Ascending aorta (tissue), 2 donors: ENCODE data around the gene ACVR2B. TPM values are rescaled to one million over a fixed set of nuclear protein-coding genes. Genes with fewer than 3 reads are reported as not detected.

ENCODE experiments used
- DNase-seq, 2 donors: peaks; one replicate each; pipeline ENCODE4 v3.0.0-alpha.2; 2019; ENCODE audit warnings: low spot score in 2 of 2
- H3K27ac ChIP-seq, 2 donors: fragments of 200-600 bp; sonication (generic); one replicate each; pipeline ENCODE4 v1.5.1; 2016 to 2017; ENCODE audit warnings: mild to moderate bottlenecking in 1 of 2
- H3K27me3 ChIP-seq: fragments of 200-600 bp; sonication (generic); one replicate; pipeline ENCODE4 v1.5.1; 2017
- H3K36me3 ChIP-seq, 2 donors: fragments of 200-600 bp; sonication (generic); one replicate each; pipeline ENCODE4 v1.5.1; 2016
- H3K4me1 ChIP-seq, 2 donors: fragments of 200-600 bp; sonication (generic); one replicate each; pipeline ENCODE4 v1.5.1; 2016 to 2017; ENCODE audit warnings: mild to moderate bottlenecking in 1 of 2
- H3K4me3 ChIP-seq, 2 donors: fragments of 200-600 bp; sonication (generic); one replicate each; pipeline ENCODE4 v1.5.1; 2016 to 2017; ENCODE audit warnings: mild to moderate bottlenecking in 1 of 2
- H3K9me3 ChIP-seq, 2 donors: fragments of 200-600 bp; sonication (generic); one replicate each; pipeline ENCODE4 v1.5.1; 2016
- intact Hi-C: fragments of 100-400 bp; cut with DNase I; formaldehyde crosslinking; loops from one replicate; pipeline ENCODE4 v1.15.1; 2023
- total RNA-seq: library from RNA; depleted of rRNA; stranded (reverse); fragments of >200 nt; gene quantifications from one replicate; pipeline ENCODE4 v1.1.0, GENCODE V29; 2016
- TF ChIP-seq, protein P1 (sequence below), 3 experiments: fragments of 200-600 bp in 2 of 3; fragments of 450-650 bp in 1 of 3; sonication (generic) in 2 of 3; IDR thresholded peaks; one replicate each; pipeline ENCODE4 v1.5.1; 2016 to 2019; ENCODE audit warnings: antibody characterized with exemption in 3 of 3, mild to moderate bottlenecking in 1 of 3, moderate library complexity in 1 of 3

The ACVR2B gene
- total RNA-seq, 1 donor from 2014 or later, result 15.2 TPM

DNA sequence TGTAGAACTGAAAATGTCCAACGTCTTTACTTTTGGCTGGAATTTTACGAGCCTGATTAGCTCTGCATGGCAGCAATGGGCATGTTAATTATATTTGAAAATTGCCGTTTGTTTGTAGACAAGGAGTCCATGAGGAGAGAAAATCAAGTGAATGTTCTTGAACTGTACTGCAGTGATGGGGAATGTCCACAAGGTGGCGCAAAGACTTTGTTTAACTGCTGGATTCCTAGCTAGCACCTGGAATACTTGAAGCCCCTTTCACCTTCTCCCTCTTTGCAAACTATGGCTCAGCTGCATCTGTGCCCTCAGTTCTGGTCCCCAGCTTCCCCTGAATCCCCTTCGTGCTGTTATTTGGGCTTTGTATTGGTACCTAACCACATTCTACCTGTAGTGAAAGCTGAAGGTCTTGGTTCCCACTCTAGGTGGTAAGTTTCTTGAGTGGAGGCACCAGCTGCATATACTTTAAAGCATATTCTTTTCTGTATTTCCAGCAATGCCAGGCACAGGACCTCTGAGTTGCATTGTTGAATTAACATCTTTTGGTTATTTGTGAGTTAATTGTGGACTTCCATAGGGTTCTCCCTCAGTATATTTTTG lies 67.8 kb downstream of the ACVR2B start:
- no peaks in the 10 kb centered on the region for H3K27me3 ChIP-seq
- H3K27ac ChIP-seq, result no peak overlapping the region
- no peak overlapping the region for H3K4me3 ChIP-seq
- intact Hi-C loops, result loop anchor here (1.0 kb wide), 1 partner anchor 323 kb away; no protein-coding TSS in a partner anchor
- no peaks in the 10 kb centered on the region for H3K9me3 ChIP-seq
- peak in 1 of 2 donors; percentile 74 for DNase-seq
- no peaks in the 10 kb centered on the region for H3K4me1 ChIP-seq
- H3K36me3 ChIP-seq, result peaks cover 18 to 44% of the 10 kb centered on the region in 2 donors
- TF ChIP-seq, protein P1, sequence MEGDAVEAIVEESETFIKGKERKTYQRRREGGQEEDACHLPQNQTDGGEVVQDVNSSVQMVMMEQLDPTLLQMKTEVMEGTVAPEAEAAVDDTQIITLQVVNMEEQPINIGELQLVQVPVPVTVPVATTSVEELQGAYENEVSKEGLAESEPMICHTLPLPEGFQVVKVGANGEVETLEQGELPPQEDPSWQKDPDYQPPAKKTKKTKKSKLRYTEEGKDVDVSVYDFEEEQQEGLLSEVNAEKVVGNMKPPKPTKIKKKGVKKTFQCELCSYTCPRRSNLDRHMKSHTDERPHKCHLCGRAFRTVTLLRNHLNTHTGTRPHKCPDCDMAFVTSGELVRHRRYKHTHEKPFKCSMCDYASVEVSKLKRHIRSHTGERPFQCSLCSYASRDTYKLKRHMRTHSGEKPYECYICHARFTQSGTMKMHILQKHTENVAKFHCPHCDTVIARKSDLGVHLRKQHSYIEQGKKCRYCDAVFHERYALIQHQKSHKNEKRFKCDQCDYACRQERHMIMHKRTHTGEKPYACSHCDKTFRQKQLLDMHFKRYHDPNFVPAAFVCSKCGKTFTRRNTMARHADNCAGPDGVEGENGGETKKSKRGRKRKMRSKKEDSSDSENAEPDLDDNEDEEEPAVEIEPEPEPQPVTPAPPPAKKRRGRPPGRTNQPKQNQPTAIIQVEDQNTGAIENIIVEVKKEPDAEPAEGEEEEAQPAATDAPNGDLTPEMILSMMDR (IDR thresholded peaks at IDR 0.05), result peak; percentile 62 to 87 (median 87)

DNA sequence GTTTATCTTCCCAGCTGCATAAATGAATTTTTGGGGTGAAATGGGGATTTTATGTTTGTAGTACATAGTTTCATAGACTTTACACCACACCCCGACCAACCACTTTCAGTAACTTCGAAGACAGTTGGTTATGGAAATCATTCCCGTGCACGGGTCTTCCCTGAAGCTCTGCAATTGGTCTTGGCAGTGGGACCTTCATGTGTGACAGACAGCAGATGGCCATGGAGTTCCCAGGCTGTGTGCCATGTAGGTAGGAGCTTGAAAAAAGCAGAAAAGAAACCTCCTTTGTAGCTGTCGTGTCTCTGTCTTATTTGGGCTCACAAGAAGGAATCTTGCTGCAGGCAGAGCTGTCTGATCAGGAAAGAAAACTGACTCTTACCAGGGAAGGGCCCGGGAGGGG lies 68.3 kb downstream of the ACVR2B start:
- H3K27me3 ChIP-seq, result no peaks in the 10 kb centered on the region
- no peaks in the 10 kb centered on the region for H3K4me1 ChIP-seq
- H3K36me3 ChIP-seq, result peaks cover 21 to 49% of the 10 kb centered on the region in 2 donors
- intact Hi-C loops, result loop anchor here (2.0 kb wide), 1 partner anchor 127 kb away; the partner anchor contains the start of gene SCN5A
- H3K27ac ChIP-seq, result no peak overlapping the region
- H3K9me3 ChIP-seq, result no peaks in the 10 kb centered on the region
- TF ChIP-seq, protein P1 (IDR thresholded peaks at IDR 0.05), result no peak
- H3K4me3 ChIP-seq, result no peak overlapping the region
- DNase-seq, result no peak

DNA sequence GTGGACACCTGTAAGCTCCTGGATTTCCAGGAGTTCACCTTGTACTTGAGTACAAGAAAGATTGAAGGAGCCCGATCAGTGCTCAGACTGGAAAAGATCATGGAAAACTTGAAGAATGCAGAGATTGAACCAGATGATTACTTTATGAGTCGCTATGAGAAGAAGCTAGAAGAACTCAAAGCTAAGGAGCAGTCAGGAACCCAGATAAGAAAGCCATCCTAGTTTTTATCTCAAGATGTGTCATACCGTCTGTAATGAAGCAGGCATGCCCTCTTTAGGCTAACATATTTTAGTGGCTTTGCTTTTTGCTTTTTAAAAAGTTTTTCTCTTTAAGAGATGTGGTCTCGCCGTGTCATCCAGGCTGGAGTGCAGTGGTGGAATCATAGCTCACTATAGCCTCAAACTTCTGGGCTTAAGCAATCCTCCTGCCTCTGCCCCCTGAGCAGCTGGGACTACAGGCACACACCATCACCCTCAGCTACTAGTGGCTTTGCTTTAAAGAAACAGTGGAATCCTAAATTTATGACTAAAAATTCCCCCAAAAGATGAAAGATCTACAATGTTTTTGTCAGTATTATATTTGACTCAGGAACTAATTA lies 70.5 kb downstream of the ACVR2B start:
- DNase-seq, result no peak
- H3K27ac ChIP-seq, result no peak overlapping the region
- no peaks in the 10 kb centered on the region for H3K4me1 ChIP-seq
- TF ChIP-seq, protein P1 (IDR thresholded peaks at IDR 0.05), result no peak
- peaks cover 21 to 54% of the 10 kb centered on the region in 2 donors for H3K36me3 ChIP-seq
- no peaks in the 10 kb centered on the region for H3K9me3 ChIP-seq
- H3K27me3 ChIP-seq, result no peaks in the 10 kb centered on the region
- H3K4me3 ChIP-seq, result no peak overlapping the region
- intact Hi-C loops, result no loop called here

DNA sequence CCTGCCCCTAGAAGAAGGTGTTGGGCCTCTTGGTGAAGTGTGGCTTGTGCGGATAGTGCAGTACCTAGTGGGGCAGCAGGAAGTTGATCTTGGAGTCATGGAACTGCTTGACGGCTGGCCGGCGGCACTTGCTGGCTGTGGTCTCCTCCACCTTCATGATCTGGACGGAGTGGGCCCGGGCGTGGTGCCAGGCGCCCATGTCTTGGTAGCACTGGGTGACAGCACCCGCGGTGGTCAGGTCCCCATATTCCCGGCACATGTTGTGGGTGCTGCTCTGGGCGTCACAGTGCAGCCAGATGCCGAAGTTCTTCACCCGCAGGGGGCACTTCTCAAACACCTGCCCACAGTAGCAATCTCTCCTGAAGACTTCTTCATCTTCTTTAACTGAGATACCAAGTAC lies 73.1 kb downstream of the ACVR2B start:
- Histone ChIP-seq H3K36me3 (peaks cover 24 to 54% of the 10 kb centered on the region in 2 donors), H3K9me3 (no peaks in the 10 kb centered on the region), H3K27me3 (no peaks in the 10 kb centered on the region), H3K27ac (no peak overlapping the region), H3K4me1 (no peaks in the 10 kb centered on the region), H3K4me3 (no peak overlapping the region)
- intact Hi-C loops, result no loop called here
- DNase-seq, result no peak
- TF ChIP-seq, protein P1 (IDR thresholded peaks at IDR 0.05), result no peak

DNA sequence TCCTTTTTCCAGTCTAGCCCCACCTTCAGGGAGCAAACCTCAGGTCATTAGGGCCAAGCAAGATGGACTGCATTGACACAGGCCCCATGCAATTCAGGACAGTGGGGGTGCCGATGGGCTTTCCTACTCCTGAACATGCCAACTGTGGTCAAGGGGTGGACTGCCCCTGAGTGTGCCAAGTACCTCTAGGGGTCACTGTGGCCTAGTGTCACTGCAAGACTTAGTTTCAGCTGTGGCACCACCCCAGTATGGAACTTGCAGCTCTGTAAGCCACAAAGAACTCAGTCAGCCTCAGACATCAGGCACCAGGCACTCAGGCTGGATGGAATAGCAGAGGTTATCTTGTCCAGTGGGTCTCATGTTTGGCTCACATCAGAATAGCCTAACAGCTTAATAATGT lies 74.8 kb downstream of the ACVR2B start:
- Histone ChIP-seq H3K27ac (no peak overlapping the region), H3K36me3 (peaks cover 24 to 39% of the 10 kb centered on the region in 2 donors), H3K4me1 (no peaks in the 10 kb centered on the region), H3K4me3 (no peak overlapping the region), H3K27me3 (no peaks in the 10 kb centered on the region), H3K9me3 (no peaks in the 10 kb centered on the region)
- no peak for DNase-seq
- TF ChIP-seq, protein P1 (IDR thresholded peaks at IDR 0.05), result no peak
- intact Hi-C loops, result no loop called here
